GM12878 (cell line): ENCODE results near the gene SGF29. TPM values are rescaled to one million over a fixed set of nuclear protein-coding genes. Genes with fewer than 3 reads are reported as not detected.
"Not testable (repeated sequence)": the region's sequence is repeated elsewhere in the genome, so short reads cannot be mapped to it uniquely, and the experiment has no call there.

ENCODE experiments used
- ATAC-seq: fragments of 200-7000 bp; cut with Tn5 transposase; 3 replicates; pipeline ENCODE4 v1.9.1; 2020; ENCODE audit warnings: mild to moderate bottlenecking, moderate library complexity
- BruUV-seq: library from RNA; stranded (reverse); fragments of 400-500 nt; replicated peaks from 2 replicates; lab custom pipeline; 2021; lab: Mats Ljungman, UMichigan
- CTCF ChIA-PET: fragments of 300-600 bp; sonication (Branson Sonifier 250); formaldehyde crosslinking; extraction: SDS; loops from one replicate; lab custom pipeline; 2021; ENCODE audit warnings: inconsistent platforms; lab: Yijun Ruan, JAX
- POLR2A ChIA-PET: fragments of 350-600 bp; formaldehyde crosslinking; extraction: SDS; loops from one replicate; lab custom pipeline; 2021; ENCODE audit warnings: inconsistent platforms; lab: Charles Lee
- RAD21 ChIA-PET: fragments of 300-600 bp; sonication (Branson Sonifier 250); formaldehyde crosslinking; loops from one replicate; lab custom pipeline; 2023; ENCODE audit warnings: antibody characterized with exemption; ENCODE audit not compliant: unreplicated experiment; lab: Charles Lee
- SMC1A ChIA-PET: fragments of 300-600 bp; sonication (Branson Sonifier 250); formaldehyde crosslinking; loops from one replicate; lab custom pipeline; 2023; ENCODE audit not compliant: unreplicated experiment, uncharacterized antibody; lab: Charles Lee
- DNase-seq: peaks from one replicate; pipeline ENCODE4 v3.0.0-alpha.2; 2011; ENCODE audit warnings: low read depth, low spot score
- FAIRE-seq: peaks from 3 replicates; lab custom pipeline; 2011; peaks lifted over from hg19 to GRCh38; lab: Jason Lieb, UNC
- H2AFZ ChIP-seq: 2 replicates; pipeline ENCODE4 v1.6.0; 2011; ENCODE audit warnings: low read depth, low read length, control low read depth; ENCODE audit not compliant: control insufficient read depth
- H3K27ac ChIP-seq: 2 replicates; pipeline ENCODE4 v1.5.1; 2011; ENCODE audit warnings: control low read depth; ENCODE audit not compliant: control insufficient read depth, insufficient read depth
- H3K27me3 ChIP-seq, 2 experiments: replicated peaks in 1 of 2; 2 replicates each; pipeline versions ENCODE4 v1.6.0 to v1.6.1; 2011; ENCODE audit warnings: low read length in 1 of 2; ENCODE audit not compliant: control insufficient read depth in 2 of 2, insufficient read depth in 2 of 2
- H3K36me3 ChIP-seq, 2 experiments: 2 replicates each; pipeline ENCODE4 v1.5.1; 2011; ENCODE audit warnings: low read length in 1 of 2; ENCODE audit not compliant: control insufficient read depth in 2 of 2, insufficient read depth in 2 of 2
- H3K4me1 ChIP-seq: 2 replicates; pipeline ENCODE4 v1.6.1; 2011; ENCODE audit warnings: mild to moderate bottlenecking, low read length, moderate library complexity, mixed read lengths; ENCODE audit not compliant: control insufficient read depth, insufficient read depth
- H3K4me2 ChIP-seq: 2 replicates; pipeline ENCODE4 v1.6.0; 2011; ENCODE audit warnings: control low read depth; ENCODE audit not compliant: control insufficient read depth, insufficient read depth
- H3K4me3 ChIP-seq: fragments of 200-600 bp; sonication (generic); 2 replicates; pipeline ENCODE4 v1.5.1; 2016
- H3K79me2 ChIP-seq: 2 replicates; pipeline ENCODE4 v1.6.0; 2011; ENCODE audit warnings: low read length; ENCODE audit not compliant: control insufficient read depth, insufficient read depth
- H3K9ac ChIP-seq: 2 replicates; pipeline ENCODE4 v1.8.0; 2011; ENCODE audit warnings: low read length, control low read depth, mixed read lengths; ENCODE audit not compliant: control insufficient read depth, insufficient read depth
- H3K9me3 ChIP-seq: replicated peaks from 3 replicates; pipeline ENCODE4 v1.5.1; 2011; ENCODE audit warnings: mild to moderate bottlenecking, low read length; ENCODE audit not compliant: control insufficient read depth, insufficient read depth
- H4K20me1 ChIP-seq: 2 replicates; pipeline ENCODE4 v1.6.0; 2011; ENCODE audit not compliant: control insufficient read depth, insufficient read depth
- USF2 ChIP-seq: IDR thresholded peaks from 2 replicates; pipeline ENCODE4 v1.6.1; 2011; ENCODE audit warnings: low read depth, low read length, improper control_type of control experiment, borderline replicate concordance
- WGBS: methylation state at CpG from one replicate; pipeline ENCODE4 v1.1.6; 2016; ENCODE audit warnings: low lambda C conversion rate; ENCODE audit not compliant: insufficient replicate concordance, insufficient coverage; ENCODE audit errors: missing lambda C conversion rate; 5-methylcytosine and 5-hydroxymethylcytosine counted together
- in situ Hi-C: fragments of 300-500 bp; cut with MboI; formaldehyde crosslinking; loops from 9 replicates; pipeline ENCODE4 v1.14.3; 2018; ENCODE audit warnings: mixed read lengths
- intact Hi-C: fragments of 100-400 bp; cut with micrococcal nuclease; formaldehyde crosslinking; loops from one replicate; pipeline ENCODE4 v1.14.2; 2022; ENCODE audit not compliant: unreplicated experiment
- polyA plus RNA-seq, 11 experiments: library from polyadenylated mRNA; depleted of rRNA in 4 of 11; unstranded in 6 of 11; stranded (reverse) in 5 of 11; fragments of >200 nt; fragmentation: Nextera tagmentation in 4 of 11; fragmentation: Illumina TruSeq in 1 of 11; extraction: Ambion mirVana in 4 of 11; extraction: Trizol in 1 of 11; gene quantifications; 1 replicate in 1 of 11; 2 replicates in 10 of 11; pipeline versions ENCODE4 v1.2.1 to v1.2.3, GENCODE V29; 2011 to 2016; ENCODE audit warnings: inconsistent platforms in 2 of 11, missing spikeins in 2 of 11, low read depth in 1 of 11
- total RNA-seq, 4 experiments: library from RNA; depleted of rRNA in 3 of 4; stranded (reverse); fragments of >200 nt in 3 of 4; fragmentation: Illumina TruSeq in 1 of 4; extraction: Trizol in 1 of 4; gene quantifications; 2 replicates each; pipeline versions ENCODE4 v1.2.1 to v1.2.3, GENCODE V29; 2013 to 2021
- TF ChIP-seq, protein P1 (sequence below): fragments of 150-350 bp; IDR thresholded peaks from 2 replicates; pipeline ENCODE4 v1.6.1; 2016; ENCODE audit warnings: low read depth, low read length

Gene SGF29
- total and polyA plus RNA-seq, 10 of the 15 experiments (the other 5 are each of a cell fraction or from before 2014, with no cell fraction given), result 2.2 to 20.1 (median 12.3) TPM

DNA sequence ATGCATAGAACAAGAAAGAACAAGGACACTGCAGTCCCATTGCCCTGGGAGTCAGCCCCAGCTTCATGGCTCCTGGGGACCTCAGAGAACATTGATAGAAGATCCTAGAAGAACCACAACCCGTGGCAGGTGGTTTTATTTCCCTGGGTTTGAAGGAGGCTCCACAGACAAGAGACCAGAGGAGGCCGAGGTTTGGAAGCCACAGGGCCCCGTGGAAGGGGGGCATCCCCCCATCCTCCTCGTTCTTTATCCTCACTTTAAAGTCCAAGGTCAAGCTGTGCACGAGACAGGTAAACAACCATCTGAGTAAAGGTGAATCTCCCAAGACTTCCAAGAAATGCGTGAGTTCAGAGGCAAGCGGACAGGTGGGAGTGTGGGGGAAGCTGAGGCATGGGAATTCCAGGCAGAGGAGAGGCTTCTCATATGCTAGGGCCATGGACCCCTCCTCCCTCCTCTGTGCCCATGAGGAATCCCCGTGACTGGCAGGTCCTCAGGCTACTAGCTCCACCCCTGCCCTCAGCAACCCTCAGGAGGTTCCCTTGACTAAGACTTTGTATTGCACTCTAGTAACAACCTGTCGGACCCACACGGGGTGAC lies 57.0 kb downstream of the SGF29 start (continued):
- TF ChIP-seq, protein P1, sequence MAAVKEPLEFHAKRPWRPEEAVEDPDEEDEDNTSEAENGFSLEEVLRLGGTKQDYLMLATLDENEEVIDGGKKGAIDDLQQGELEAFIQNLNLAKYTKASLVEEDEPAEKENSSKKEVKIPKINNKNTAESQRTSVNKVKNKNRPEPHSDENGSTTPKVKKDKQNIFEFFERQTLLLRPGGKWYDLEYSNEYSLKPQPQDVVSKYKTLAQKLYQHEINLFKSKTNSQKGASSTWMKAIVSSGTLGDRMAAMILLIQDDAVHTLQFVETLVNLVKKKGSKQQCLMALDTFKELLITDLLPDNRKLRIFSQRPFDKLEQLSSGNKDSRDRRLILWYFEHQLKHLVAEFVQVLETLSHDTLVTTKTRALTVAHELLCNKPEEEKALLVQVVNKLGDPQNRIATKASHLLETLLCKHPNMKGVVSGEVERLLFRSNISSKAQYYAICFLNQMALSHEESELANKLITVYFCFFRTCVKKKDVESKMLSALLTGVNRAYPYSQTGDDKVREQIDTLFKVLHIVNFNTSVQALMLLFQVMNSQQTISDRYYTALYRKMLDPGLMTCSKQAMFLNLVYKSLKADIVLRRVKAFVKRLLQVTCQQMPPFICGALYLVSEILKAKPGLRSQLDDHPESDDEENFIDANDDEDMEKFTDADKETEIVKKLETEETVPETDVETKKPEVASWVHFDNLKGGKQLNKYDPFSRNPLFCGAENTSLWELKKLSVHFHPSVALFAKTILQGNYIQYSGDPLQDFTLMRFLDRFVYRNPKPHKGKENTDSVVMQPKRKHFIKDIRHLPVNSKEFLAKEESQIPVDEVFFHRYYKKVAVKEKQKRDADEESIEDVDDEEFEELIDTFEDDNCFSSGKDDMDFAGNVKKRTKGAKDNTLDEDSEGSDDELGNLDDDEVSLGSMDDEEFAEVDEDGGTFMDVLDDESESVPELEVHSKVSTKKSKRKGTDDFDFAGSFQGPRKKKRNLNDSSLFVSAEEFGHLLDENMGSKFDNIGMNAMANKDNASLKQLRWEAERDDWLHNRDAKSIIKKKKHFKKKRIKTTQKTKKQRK, result no peak
- no peak for TF ChIP-seq USF2
- TF ChIP-seq, all 136 proteins: peak for 0

GRCh38 chr16:28612359-28613280 lies 58.9 kb downstream of the SGF29 start:
- DNase-seq, H3K4me3 ChIP-seq, BruUV-seq, CTCF ChIA-PET, RAD21 ChIA-PET, H3K4me2 ChIP-seq, H3K36me3 ChIP-seq, FAIRE-seq, H4K20me1 ChIP-seq, H3K4me1 ChIP-seq, H3K9me3 ChIP-seq, H3K79me2 ChIP-seq, intact Hi-C loops, H3K27ac ChIP-seq, H3K9ac ChIP-seq, SMC1A ChIA-PET, H2AFZ ChIP-seq, H3K27me3 ChIP-seq, in situ Hi-C loops, POLR2A ChIA-PET: not testable (repeated sequence)
- peak; percentile 89 for ATAC-seq
- no CpG with 5 or more reads among the region's 17 CpGs for WGBS

DNA sequence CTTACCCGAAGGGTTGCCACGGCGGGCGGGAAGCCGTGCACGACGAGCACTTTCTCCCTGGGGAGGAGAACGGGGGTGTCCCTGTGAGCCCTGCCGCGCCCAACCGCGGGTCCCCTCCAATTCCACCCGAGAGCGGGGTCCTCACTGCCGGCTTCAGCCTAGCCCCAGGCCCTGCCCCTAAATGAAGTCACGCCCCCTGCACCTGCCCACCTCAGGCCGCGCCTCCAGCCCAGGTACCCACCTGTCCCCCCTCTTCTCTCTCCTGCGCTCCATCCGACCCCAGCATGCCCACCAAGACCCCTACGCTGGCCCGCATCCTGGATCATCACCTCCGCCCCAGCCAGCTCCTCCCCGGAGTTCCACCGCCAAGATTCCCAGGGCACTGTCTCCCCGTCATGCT lies 60.2 kb downstream of the SGF29 start:
- H2AFZ ChIP-seq, ATAC-seq, H3K27me3 ChIP-seq, H3K4me1 ChIP-seq, H3K9ac ChIP-seq, H3K36me3 ChIP-seq, BruUV-seq, H3K27ac ChIP-seq, POLR2A ChIA-PET, H3K4me3 ChIP-seq, CTCF ChIA-PET, SMC1A ChIA-PET, H3K9me3 ChIP-seq, RAD21 ChIA-PET, H4K20me1 ChIP-seq, DNase-seq, H3K79me2 ChIP-seq, H3K4me2 ChIP-seq, in situ Hi-C loops, FAIRE-seq, intact Hi-C loops: not testable (repeated sequence)
- 21% methylated on average over 4 of the region's 26 CpGs for WGBS
